Fibroblast of lung (primary cell): ENCODE results near the gene LTB. TPM values are rescaled to one million over a fixed set of nuclear protein-coding genes. Genes with fewer than 3 reads are reported as not detected.
A peak's percentile ranks its signal among the peaks of the same experiment; 100 is the strongest.

Experiments used
- DNase-seq, 2 donors: peaks; one replicate each; pipeline versions ENCODE4 v3.0.0 to v3.0.0-alpha.2; 2010; ENCODE audit warnings: low read depth in 2 of 2
- H2AFZ ChIP-seq: 2 replicates; pipeline ENCODE4 v1.5.1; 2012; ENCODE audit warnings: low read length, control low read depth, inconsistent platforms
- H3K27ac ChIP-seq: 2 replicates; pipeline ENCODE4 v1.5.1; 2011; ENCODE audit warnings: low read length, control low read depth; ENCODE audit not compliant: insufficient read depth
- H3K27me3 ChIP-seq: 2 replicates; pipeline ENCODE4 v1.5.1; 2011; ENCODE audit warnings: mild to moderate bottlenecking, low read length; ENCODE audit not compliant: control insufficient read depth, insufficient read depth
- H3K36me3 ChIP-seq: 2 replicates; pipeline ENCODE4 v1.5.1; 2011; ENCODE audit warnings: low read length; ENCODE audit not compliant: control insufficient read depth, insufficient read depth
- H3K4me1 ChIP-seq: 2 replicates; pipeline ENCODE4 v1.5.1; 2011; ENCODE audit warnings: low read length; ENCODE audit not compliant: control insufficient read depth, insufficient read depth; ENCODE audit errors: extremely low read depth
- H3K4me2 ChIP-seq: 2 replicates; pipeline ENCODE4 v1.5.1; 2011; ENCODE audit warnings: low read length, control low read depth; ENCODE audit not compliant: insufficient read depth; ENCODE audit errors: extremely low read depth
- H3K4me3 ChIP-seq, 4 experiments: fragments of 200-600 bp in 1 of 4; sonication (generic) in 1 of 4; replicated peaks in 1 of 4; 2 replicates each; pipeline ENCODE4 v1.5.1; 2011 to 2016; ENCODE audit warnings: low read length in 4 of 4, low read depth in 3 of 4, mild to moderate bottlenecking in 3 of 4, control low read depth in 2 of 4, inconsistent platforms in 1 of 4, mixed read lengths in 1 of 4; ENCODE audit not compliant: insufficient read depth in 1 of 4; ENCODE audit errors: control extremely low read depth in 1 of 4
- H3K79me2 ChIP-seq: 2 replicates; pipeline ENCODE4 v1.5.1; 2012; ENCODE audit warnings: mild to moderate bottlenecking, low read length, inconsistent platforms; ENCODE audit not compliant: control insufficient read depth, insufficient read depth
- H3K9ac ChIP-seq: 2 replicates; pipeline ENCODE4 v1.5.1; 2011; ENCODE audit warnings: mild to moderate bottlenecking, low read length, control low read depth; ENCODE audit not compliant: insufficient read depth
- H3K9me3 ChIP-seq: 2 replicates; pipeline ENCODE4 v1.5.1; 2012; ENCODE audit warnings: low read depth, low read length; ENCODE audit not compliant: control insufficient read depth, insufficient read depth
- H4K20me1 ChIP-seq: 2 replicates; pipeline ENCODE4 v1.5.1; 2011; ENCODE audit warnings: low read length; ENCODE audit not compliant: control insufficient read depth, insufficient read depth; ENCODE audit errors: extremely low read depth
- CTCF ChIP-seq, 2 donors: IDR thresholded peaks in 1 of 2; conservative IDR thresholded peaks in 1 of 2; 1 replicate in 1 of 2; 2 replicates in 1 of 2; pipeline ENCODE4 v1.5.1; 2011 to 2012; ENCODE audit warnings: low read length in 2 of 2, control low read depth in 1 of 2, inconsistent platforms in 1 of 2, low read depth in 1 of 2, mild to moderate bottlenecking in 1 of 2
- EZH2 ChIP-seq: IDR thresholded peaks from 2 replicates; pipeline ENCODE4 v1.5.1; 2012; ENCODE audit warnings: low read length, control low read depth, mild to moderate bottlenecking; ENCODE audit errors: missing control alignments
- polyA plus RNA-seq, 2 donors: library from polyadenylated mRNA; depleted of rRNA in 1 of 2; stranded (reverse) in 1 of 2; unstranded in 1 of 2; fragments of >200 nt; gene quantifications; 2 replicates each; pipeline ENCODE4 v1.2.1, GENCODE V29; 2011 to 2012; ENCODE audit warnings: missing spikeins in 1 of 2
- total RNA-seq: library from RNA; depleted of rRNA; stranded (reverse); fragments of >200 nt; gene quantifications from 2 replicates; pipeline ENCODE4 v1.2.1, GENCODE V29; 2014

Gene LTB
- total and polyA plus RNA-seq, 2 donors (not counting 1 experiment from before 2014, with no cell fraction given), result not detected

- peak overlapping the region; percentile 66 for H2AFZ ChIP-seq
- peak overlapping the region; percentile 99 for H3K4me2 ChIP-seq
- DNase-seq, result no peak
- H3K27me3 ChIP-seq, result peaks cover 17% of the 10 kb centered on the region
- TF ChIP-seq CTCF (conservative IDR thresholded peaks at IDR 0.05 in 1 of 2, IDR thresholded peaks at IDR 0.05 in 1 of 2; ENCODE audit: low read depth in 1 of 2, low read length in 2 of 2), result no peak
- TF ChIP-seq EZH2, result no peak
- no peaks in the 10 kb centered on the region for H3K36me3 ChIP-seq
- H4K20me1 ChIP-seq, result no peaks in the 10 kb centered on the region
- H3K4me1 ChIP-seq, result no peaks in the 10 kb centered on the region
- no peaks in the 10 kb centered on the region for H3K79me2 ChIP-seq
- H3K27ac ChIP-seq, result no peak overlapping the region
- H3K9me3 ChIP-seq, result no peaks in the 10 kb centered on the region
- H3K9ac ChIP-seq, result no peak overlapping the region
- peak overlapping the region; percentile 39 to 89 (median 82) for H3K4me3 ChIP-seq
Measured at GRCh38 chr6:31580438-31580740, 1.8 kb downstream of the LTB start.

DNA sequence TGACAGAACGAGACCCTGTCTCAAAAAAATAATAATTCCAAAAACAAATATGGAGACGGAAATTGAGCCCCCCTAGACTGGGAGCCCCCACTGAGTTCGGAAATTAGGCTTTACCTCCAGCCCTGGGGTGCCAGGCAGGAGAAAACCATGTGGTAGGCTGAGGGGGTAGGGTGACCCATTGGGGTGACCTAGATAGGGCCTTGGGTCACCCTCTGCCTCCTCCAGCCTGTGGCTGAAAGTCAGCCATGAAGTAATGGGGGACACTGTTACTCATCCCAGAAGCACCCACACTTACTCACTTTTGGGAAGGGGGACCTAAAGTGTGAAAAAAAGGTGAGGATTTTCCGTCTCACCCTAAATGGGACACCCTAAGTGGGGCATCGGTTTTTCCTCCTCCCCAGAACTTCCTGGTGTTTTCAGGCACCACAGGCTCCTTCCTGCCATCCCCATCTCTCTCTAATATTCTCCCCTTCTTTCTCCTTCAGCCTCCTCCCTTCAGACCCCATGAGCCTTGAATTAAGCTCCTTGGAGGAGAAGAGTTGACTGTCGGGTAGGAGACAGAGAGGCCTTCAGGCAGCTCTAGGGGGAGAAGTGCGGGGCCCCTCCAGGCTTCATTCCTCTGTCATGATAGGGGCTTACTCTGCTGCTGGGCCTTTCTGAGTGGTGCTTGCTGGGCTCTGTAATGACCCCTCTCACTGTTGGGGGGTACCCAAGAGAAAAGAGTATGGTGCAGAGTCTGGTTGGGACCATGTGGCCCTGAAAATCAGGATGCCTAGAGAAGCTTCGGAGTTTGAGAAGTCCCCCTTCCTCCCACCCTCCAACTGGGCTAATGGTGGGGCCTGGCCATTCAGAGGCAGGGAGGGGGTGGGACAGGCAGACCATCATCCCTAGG, 2.4 kb downstream of the LTB start:
- Histone ChIP-seq H3K4me3 (no peak overlapping the region), H3K9ac (no peak overlapping the region), H3K36me3 (no peaks in the 10 kb centered on the region), H3K9me3 (no peaks in the 10 kb centered on the region), H3K79me2 (no peaks in the 10 kb centered on the region), H3K4me2 (no peak overlapping the region), H2AFZ (no peak overlapping the region), H3K27me3 (peaks cover 17% of the 10 kb centered on the region), H3K4me1 (no peaks in the 10 kb centered on the region), H4K20me1 (no peaks in the 10 kb centered on the region), H3K27ac (no peak overlapping the region)
- TF ChIP-seq CTCF (conservative IDR thresholded peaks at IDR 0.05 in 1 of 2, IDR thresholded peaks at IDR 0.05 in 1 of 2; ENCODE audit: low read depth in 1 of 2, low read length in 2 of 2) (no peak), EZH2 (no peak)
- DNase-seq, result no peak

- H3K9me3 ChIP-seq, result no peaks in the 10 kb centered on the region
- no peak overlapping the region for H3K27ac ChIP-seq
- no peak overlapping the region for H2AFZ ChIP-seq
- no peaks in the 10 kb centered on the region for H3K4me1 ChIP-seq
- H3K36me3 ChIP-seq, result no peaks in the 10 kb centered on the region
- no peaks in the 10 kb centered on the region for H3K79me2 ChIP-seq
- H3K4me3 ChIP-seq, result no peak overlapping the region
- no peak for DNase-seq
- no peak overlapping the region for H3K9ac ChIP-seq
- peaks cover 21% of the 10 kb centered on the region for H3K27me3 ChIP-seq
- H3K4me2 ChIP-seq, result no peak overlapping the region
- TF ChIP-seq CTCF (conservative IDR thresholded peaks at IDR 0.05 in 1 of 2, IDR thresholded peaks at IDR 0.05 in 1 of 2; ENCODE audit: low read depth in 1 of 2, low read length in 2 of 2) (no peak), EZH2 (no peak)
- H4K20me1 ChIP-seq, result no peaks in the 10 kb centered on the region
Measured at GRCh38 chr6:31579119-31579505, 3.1 kb downstream of the LTB start.
